Activated CD4-positive, alpha-beta T cell treated with anti-CD3 and anti-CD28 coated beads for 1 hour (primary cell): ENCODE results near the gene HMCES.

Source experiments
- DNase-seq: peaks from one replicate; pipeline ENCODE4 v3.0.0-alpha.2; 2020

Gene HMCES

GRCh38 chr3:129349791-129350190 is 71.1 kb downstream of the HMCES start:
- DNase-seq, result no peak

- no peak for DNase-seq
Measured at GRCh38 chr3:129352045-129352444, 73.4 kb downstream of the HMCES start.

GRCh38 chr3:129352650-129353588 is 74.2 kb downstream of the HMCES start:
- no peak for DNase-seq

GRCh38 chr3:129353589-129353941 is 74.9 kb downstream of the HMCES start:
- DNase-seq, result no peak
